ENCODE measurements around the gene TMEM40.
"Not testable (repeated sequence)": the region's sequence is repeated elsewhere in the genome, so short reads cannot be mapped to it uniquely, and the experiment has no call there.

Gene TMEM40

DNA sequence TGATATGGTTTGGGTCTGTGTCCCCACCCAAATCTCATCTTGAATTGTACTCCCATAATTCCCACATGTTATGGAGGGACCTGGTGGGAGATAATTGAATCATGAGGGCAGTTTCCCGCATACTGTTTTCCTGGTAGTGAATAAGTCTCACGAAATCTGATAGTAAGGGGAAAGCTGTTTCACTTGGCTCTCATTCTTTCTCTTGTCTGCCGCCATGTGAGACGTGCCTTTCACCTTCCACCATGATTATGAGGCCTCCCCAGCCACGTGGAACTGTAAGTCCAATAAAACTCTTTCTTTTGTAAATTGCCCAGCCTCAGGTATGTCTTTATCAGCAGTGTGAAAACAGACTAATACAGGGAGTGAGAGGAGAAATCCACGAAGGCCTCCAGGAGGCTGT lies 16.9 kb upstream of the TMEM40 start:
- DNase-seq (ENCODE audit: low spot score) = not testable (repeated sequence)

DNA sequence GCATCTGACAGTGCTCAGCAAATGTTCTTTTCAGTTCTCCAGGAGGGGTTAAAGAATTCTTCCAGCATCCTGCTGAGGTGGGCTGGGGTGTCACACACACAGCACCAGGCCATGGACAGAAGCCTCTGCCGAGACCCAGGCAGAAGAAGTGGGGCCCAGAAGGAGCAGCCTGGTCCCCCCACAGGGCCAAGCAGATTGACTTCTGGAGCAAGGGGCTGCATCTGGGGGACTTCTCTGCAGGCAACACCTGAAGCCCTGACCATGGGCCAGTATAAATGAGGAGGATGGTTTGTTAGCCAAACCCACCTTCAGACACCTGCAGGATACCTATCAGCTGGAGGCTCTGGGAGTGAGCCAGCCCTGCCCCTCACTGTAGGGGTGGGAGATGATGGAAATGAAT lies 16.2 kb upstream of the TMEM40 start:
- DNase-seq (ENCODE audit: low spot score) = no peak

DNA sequence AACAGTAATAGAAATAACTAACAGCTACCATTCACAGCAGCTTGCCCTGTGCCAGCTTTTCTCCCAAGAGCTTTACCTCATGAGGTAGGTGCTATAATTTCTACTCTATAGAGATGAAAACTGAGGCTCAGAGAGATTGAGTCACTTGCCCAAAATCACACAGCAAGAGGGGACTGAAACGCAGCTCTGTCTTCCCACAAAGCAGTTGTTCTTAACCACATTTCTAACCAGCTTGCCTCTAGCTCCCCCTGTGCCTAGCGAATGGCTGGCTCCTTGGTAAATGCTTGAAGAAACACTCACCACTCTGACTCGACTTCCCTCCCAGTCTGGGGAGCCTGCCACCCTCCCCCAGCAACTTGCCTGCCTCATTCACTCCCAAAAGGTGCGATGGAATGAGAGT lies 15.6 kb upstream of the TMEM40 start:
- no peak for DNase-seq (ENCODE audit: low spot score)

DNA sequence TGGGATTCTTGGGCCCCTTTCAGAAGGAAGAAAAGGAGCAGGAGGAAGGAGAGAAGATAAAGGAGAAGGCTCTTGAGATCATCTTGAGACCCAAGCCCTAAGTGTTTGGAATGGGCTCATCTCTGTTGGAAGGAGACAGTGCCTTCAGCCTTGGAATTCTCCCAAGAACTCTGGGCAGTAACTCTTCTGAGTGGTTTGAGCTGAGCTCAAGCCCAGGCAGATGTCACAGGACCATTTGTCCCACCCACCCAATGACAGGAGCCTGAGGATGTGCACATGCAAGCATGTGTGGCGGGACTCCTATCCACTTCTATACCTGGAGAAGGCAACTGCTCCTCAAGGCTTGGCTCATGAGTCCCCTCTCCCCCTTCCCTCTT lies 14.6 kb upstream of the TMEM40 start:
- no peak for DNase-seq (ENCODE audit: low spot score)

DNA sequence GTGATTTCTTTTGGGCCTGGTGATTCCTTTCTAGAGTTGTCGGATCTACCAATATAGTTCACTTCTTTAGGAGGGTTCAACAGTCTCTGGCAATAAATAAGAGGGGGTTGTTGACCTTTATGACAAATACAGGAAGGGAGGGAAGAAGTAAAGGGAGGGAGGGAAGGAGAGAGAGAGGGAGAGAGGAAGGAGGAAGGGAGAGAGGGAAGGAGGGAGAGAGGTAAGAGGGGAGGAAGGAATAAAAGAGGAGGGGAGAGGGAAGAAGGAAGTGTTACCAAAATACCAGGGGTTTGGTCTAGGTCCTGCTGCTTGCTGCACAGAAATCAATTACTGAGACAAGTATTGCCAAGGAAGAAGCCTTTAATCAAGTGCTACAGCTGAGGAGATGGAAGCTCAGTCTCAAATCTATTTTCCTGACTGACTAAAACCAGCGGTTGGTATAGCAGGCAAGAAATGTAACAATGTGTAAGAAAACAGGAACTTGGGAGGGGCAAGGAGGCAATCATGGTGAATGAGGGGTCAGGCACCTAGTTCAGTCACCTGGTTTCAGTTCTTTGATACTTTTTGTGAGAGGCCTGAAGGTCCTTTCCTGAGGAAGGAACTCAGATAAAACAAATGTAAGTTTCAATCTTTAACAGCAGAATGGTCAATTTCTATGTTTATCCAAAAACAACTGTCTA lies 14.1 kb upstream of the TMEM40 start:
- no peak for DNase-seq (ENCODE audit: low spot score)

DNA sequence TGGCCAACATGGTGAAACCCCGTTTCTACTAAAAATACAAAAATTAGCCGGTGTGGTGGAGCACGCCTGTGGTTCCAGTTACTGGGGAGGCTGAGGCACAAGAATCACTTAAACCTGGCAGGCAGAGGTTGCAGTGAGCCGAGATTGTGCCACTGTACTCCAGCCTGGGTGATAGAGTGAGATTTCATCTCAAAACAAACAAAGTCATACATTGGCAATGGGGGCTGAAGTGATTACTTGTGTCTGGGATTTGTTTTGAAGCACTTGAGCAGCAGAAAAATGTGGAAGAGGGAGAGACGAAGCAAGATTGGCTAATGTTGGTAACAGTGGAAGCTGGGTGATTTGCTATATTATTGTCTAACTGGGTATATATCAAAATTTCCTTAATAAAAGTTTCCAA lies 13.4 kb upstream of the TMEM40 start:
- DNase-seq (ENCODE audit: low spot score) = no peak

DNA sequence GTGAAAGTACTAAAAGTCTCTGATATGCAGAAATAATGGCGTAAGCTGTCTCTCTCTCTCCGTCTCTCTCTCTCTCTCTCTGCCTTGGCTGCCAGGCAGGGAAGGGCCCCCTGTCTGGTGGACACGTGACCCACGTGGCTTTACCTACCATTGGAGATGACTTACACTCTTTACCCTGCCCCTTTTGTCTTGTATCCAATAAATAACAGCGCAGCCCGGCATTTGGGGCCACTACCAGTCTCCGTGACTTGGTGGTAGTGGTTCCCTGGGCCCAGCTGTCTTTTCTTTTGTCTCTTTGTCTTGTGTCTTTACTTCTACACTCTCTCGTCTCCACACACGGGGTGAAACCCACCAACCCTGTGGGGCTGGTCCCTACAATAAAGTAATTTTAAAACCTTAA lies 12.2 kb upstream of the TMEM40 start:
- no peak for DNase-seq (ENCODE audit: low spot score)

DNA sequence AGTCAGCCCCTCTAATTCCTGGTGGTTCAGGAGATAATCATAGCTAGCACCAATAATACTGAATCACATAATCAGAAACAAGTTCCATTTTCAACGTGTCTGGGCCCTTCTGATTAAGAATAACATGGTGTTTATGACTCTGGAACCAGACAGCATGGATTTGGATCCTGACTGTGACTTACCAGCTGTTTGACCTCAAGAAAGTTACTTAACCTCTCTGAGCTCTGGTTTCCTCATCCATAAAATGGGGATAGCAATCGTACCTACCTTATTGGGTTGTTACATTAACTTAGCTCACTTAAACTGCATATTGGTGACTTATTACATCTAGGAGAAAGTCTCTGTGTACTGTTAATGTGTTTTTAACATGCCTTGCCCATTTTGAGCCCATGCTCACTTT lies 10.7 kb upstream of the TMEM40 start:
- DNase-seq (ENCODE audit: low spot score) = no peak

DNA sequence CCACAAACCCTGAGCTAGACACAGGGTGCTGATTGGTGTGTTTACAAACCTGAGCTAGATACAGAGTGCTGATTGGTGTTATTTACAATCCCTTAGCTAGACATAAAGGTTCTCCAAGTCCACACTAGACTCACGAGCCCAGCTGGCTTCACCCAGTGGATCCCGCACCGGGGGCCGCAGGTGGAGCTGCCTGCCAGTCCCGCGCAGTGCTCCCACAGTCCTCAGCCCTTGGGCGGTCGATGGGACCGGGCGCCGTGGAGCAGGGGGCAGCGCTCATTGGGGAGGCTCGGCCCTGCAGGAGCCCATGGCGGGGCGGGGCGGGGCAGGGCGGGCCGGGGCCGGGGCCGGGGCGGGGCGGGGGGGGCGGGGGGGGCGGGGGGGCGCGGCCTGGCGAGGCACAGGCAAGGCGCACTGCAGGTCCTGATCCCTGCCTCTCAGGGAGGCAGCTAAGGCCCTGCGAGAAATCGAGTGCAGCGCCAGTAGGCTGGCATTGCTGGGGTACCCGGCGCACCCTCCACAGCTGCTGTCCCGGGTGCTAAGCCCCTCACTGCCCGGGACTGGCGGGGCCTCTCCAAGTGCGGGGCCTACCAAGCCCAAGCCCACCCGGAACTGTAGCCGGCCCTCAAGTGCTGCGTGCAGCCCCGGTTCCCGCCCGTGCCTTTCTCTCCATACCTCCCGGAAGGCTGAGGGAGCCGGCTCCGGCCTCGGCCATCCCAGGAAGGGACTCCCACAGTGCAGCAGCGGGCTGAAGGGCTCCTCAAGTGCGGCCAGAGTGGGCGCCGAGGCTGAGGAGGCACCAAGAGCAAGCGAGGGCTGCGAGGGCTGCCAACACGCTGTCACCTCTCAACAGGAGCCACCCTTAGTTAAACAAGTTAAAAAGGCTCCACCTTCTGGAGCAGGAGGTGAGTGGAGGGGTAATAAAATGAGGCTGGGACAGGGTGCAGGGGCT lies 9.8 kb upstream of the TMEM40 start:
- no peak for DNase-seq (ENCODE audit: low spot score)

DNA sequence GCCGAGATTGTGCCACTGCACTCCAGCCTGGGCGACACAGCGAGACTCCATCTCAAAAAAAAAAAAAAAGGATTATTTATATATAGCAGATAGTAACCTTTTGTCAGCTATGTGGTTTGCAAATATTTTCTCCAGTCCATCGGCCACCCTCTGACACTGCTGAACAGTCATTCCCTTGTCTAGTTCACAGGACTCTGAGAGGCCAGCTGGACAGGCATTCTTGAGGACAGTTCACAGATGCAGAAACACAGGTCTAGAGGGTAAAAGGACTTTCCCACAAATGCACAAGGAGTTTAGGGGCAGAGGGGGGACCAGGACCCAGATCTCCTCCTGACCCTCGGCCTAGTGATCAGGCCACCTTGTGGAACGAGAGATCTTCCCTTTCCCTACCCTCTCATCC lies 7.5 kb upstream of the TMEM40 start:
- no peak for DNase-seq (ENCODE audit: low spot score)

DNA sequence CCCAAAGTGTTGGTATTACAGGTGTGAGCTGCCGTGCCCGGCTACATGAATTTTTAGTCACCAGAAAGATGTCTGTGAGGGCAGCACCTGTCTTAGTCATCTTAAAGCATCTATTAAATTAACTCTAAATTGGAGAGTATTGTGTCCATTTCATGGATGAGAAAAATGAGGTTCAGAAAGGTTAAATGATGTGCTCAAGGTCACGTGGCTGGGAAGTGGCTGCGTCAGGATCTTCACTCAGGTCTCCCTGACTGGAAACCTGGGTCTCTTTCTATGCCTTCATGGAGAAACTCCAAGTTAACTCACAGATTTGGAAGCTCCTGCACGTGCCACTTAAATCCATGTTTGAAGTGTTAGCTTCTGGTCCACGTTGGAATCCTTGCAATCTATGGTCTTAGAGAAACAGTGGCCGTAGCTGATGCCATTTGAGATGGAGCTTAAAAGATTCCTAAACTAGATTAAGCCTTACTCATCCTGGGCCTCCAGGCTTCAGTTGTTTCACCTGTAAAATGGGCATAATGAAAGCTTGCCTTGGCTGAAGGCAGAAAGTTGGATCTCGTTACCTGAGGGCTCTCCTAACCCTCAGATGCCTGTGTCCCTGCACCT lies 5.2 kb upstream of the TMEM40 start:
- no peak for DNase-seq (ENCODE audit: low spot score)

DNA sequence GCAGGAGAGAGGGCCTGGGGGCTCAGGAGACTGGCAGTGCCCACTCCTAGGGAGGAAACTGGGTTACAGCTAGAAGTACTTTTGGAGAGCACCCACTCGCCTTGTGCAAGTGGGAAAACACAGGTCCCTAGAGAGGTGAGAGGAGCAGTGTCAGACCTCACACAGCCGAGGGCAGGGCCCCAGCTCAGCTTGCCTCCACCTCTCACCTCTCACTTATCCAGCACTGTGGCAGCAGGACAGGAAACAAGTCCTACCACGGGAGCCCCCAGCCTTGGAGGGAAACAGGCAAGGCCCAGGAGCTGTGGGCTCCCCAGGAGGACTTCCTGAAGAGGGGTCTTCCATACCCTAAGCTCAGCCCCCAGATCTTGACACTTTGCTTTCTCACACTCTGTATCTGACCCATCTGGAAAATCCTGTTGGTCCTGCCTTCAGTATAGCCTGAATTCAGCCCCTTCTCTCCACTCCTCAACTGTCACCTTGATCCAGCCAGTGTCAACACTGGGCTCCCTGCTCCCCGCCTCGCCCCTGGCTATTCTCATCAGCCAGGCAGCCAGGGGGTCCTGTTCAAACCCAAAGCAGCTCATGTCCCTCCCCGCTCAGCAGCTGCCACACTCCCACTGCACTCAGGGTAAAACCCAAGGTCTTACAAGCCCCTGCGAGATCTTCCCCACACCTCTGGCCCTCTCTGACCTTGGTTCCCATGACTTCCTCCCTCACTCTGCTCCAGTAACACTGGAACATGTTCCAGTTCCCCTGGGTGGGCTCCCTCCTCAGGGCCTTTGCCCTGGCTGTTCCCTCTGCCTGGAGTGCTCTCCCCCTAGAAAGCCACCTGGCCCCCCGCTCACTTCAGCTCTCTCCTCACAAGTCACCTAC lies 870 bp upstream of the TMEM40 start:
- DNase-seq (ENCODE audit: low spot score) = no peak

DNA sequence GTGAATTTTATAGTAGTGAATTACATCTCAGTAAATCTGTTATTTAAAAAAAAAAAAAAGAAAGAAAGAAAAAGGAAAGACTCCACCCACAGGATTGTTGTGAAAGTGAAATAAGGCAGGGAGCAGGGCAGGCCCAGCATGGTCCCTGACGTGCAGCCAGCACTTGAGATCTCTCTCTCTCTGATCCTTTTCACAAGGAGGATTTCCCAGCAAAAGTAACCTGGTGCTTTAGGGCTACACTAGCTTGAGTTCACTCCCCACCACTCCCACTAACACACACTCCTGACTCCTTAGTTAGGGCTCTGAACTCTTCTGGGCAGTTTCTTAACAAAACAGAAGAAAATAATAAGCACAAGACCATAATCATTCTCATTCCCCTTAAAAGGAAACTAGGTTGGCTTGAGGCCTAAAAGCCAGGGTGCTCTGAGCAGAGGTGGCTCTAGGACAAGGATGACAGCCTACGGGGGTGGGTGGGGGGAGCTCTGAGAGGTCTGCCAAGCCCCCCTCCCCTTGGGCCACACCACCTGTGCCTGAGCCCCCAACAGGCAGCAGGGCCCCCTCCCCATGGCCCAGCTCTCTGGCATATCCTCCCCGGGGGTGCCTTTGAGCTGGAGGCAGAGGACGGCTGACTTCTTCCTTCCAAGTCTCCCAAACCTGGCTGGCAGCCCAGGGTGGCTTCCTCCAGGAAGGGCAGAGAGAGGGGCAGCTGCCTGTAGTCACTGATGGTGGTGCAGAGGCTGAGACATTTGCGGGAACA lies 856 bp downstream of the TMEM40 start:
- DNase-seq (ENCODE audit: low spot score) = no peak

DNA sequence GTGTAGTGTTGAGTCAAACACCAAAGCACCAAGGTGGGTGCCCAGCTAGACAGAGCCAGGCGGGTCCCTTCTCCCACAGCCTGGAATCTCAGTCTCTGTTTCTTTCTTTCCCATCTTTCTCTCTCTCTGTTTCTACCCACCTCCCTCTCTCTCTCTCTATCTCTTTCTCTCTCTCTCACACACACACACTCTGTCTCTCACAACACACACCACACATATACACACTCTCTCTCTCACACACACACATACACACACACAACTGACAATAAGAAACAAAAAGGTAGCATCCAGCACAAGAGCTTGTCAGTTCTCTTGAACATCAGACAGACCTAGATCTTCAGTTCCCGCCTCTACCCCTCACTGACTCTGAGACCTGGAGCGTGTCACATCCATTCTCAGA lies 2.4 kb downstream of the TMEM40 start:
- DNase-seq (ENCODE audit: low spot score) = no peak

DNA sequence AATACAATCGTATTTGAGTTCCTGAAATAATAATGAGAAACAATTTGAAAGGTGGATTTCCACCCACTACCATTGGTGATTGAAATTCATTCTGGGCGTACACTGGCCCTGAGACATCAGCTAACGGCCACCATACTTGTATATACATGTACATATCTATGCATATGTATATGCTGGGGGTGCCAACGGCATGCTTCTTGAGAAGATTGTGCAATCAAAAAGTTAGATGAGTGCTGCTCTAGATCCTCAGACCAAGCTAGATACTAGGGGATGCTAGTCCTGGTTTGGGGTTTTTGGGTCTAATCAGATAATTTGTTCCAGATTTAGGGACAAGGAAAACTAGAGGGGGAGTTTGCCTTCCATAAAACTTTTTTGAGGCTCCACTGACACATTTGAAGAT lies 2.9 kb downstream of the TMEM40 start:
- no peak for DNase-seq (ENCODE audit: low spot score)

DNA sequence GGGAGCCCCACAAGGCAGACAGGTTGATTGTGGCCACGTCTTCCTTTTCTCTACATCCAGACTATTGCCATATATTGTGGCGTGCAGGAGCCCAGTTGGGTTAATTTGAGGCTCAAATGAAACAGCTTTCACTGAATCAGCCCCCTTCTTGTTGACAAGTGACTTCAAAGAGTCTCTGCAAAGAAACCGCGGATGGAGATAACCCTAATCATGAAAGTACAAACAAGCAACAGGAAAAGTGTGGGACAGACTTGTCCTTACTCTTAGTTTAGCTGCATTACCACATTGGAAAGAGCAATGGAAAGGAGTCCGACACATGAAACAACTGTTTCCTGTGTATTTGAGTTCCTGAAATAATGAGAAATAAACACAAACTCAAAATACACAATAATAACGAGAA lies 3.3 kb downstream of the TMEM40 start:
- peak; percentile 30 for DNase-seq (ENCODE audit: low spot score)

DNA sequence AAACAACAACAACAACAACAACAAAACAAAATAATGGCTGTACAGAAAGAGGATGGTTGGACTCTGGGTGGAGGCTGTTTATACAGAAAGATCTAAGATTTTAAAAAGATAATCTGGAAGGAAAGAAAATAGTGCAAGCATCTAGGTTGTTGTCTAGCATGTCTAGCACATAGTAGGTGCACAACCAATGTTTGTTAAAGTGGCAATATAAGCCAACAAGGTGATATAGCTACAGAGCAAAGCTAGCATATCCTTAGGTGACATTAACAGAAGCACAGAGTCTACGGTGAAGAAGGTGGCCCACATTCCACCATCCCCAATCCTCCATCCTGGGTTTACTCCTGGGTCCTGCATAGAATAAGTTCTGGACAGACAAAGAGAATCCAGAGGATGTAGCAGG lies 4.7 kb downstream of the TMEM40 start:
- no peak for DNase-seq (ENCODE audit: low spot score)

DNA sequence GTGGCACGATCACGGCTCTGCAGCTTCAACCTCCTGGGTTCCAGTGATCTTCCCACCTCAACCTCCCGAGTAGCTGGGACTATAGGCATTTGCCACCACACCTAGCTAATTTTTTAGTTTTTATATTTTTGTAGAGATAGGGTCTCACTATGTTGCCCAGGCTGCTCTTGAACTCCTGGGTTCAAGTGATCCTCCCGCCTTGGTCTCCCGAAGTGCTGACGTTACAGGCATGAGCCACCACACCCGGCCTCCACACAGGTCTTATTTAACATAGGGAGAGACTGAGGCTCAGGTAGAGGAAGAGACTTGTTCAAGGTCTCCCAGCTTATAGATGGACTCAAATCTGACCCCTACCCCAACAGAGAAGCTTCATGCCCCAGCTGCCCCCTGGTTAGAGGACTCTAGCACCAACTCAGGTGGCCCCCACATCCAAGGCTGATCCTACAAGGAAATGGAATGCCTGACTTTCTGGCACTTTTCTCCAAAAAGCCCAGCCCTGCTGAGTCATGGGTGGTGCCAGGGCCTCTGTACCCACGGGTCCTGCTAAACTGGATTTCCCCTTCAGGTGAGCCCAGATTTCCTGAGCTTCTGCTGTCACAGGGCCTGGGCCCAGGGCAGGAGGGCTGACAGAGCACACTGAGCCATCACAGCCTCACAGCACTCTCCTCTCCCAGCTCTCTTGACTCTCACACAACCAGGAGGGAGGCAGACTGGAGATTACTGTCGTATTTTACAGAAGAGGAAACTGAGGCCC lies 5.6 kb downstream of the TMEM40 start:
- no peak for DNase-seq (ENCODE audit: low spot score)

DNA sequence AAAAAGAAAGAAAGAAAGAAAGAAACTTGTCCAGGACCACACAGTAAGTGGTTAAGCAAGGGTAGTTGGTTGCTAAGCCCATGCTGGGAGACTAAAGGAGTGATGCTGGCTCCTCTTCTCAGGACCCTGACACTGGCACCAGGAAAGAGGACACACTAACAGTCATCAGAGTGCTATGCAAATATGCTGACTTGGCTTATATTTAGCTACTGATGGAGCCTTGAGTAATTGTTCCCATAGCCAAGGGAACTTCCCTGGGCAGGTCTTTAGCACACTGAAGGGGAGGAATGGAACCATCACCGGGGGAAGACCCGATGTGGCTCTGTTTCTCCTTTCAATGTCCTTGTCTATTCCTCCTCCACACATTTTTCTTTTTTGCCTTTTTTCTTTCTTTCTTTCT lies 6.2 kb downstream of the TMEM40 start:
- DNase-seq (ENCODE audit: low spot score) = no peak

DNA sequence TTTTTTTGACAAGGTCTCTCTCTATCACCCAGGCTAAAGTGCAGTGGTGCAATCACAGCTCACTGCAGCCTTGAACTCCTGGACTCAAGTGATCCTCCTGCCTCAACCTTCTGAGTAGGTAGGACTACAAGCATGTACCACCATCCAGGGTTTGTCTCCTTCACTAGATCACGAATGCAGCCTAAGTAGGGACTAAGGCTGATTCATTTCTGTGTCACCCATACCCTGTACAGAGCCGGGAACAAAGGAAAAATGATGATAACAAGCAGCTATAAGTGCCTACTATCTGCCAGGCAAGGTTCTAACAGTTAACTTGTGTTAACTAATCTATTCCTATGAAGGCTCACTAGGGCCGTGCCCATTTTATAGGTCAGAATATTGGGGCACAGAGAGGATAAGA lies 7.0 kb downstream of the TMEM40 start:
- DNase-seq (ENCODE audit: low spot score) = no peak

DNA sequence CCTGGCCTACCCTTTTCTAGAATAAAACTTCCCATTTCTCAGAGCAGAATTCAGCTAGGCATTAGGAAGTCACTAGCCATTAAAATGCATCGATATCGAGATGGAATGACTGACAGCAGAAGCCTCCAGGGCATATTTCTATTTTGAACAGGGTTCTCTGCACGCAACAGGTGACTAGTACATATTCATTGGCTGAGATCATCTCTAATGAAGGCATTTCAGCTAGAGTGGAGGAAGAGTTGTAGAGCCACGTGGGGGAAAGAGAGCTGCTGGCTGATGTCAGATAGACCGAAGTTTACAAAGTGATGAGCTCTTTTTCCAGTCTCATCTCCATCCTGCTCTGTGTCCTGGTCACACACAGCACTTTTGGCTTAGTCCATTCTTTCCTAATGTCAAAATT lies 7.5 kb downstream of the TMEM40 start:
- no peak for DNase-seq (ENCODE audit: low spot score)
